Measurements from ENCODE around the gene IFI44L.

GRCh38 chr1:78667939-78668338, 47.7 kb downstream of the IFI44L start:
- TF ChIP-seq CTCF (IDR thresholded peaks at IDR 0.05) (no peak), POLR2A (IDR thresholded peaks at IDR 0.05) (no peak)
